HepG2 (cell line): Measurements from ENCODE around the gene FAM20C. TPM values are rescaled to one million over a fixed set of nuclear protein-coding genes. Genes with fewer than 3 reads are reported as not detected.

Experiments
- ETV5 ChIP-seq: IDR thresholded peaks from 2 replicates; pipeline ENCODE4 v1.6.1; 2018; ENCODE audit warnings: missing biosample characterization, missing genetic modification reagents, inconsistent platforms, borderline replicate concordance
- GZF1 ChIP-seq: sonication (generic); formaldehyde crosslinking; IDR thresholded peaks from 2 replicates; pipeline ENCODE4 v1.5.1; 2020; ENCODE audit warnings: mild to moderate bottlenecking, missing genetic modification reagents
- RARA ChIP-seq: IDR thresholded peaks from 2 replicates; pipeline ENCODE4 v1.6.1; 2016; ENCODE audit warnings: missing genetic modification reagents, missing compliant biosample characterization
- RNF2 ChIP-seq: fragments of 450-650 bp; conservative IDR thresholded peaks from 2 replicates; pipeline ENCODE4 v1.6.1; 2016; ENCODE audit warnings: low read depth
- ZBTB21 ChIP-seq: sonication (generic); formaldehyde crosslinking; IDR thresholded peaks from 2 replicates; pipeline ENCODE4 v1.4.0; 2020; ENCODE audit warnings: missing genetic modification reagents
- ZFX ChIP-seq: sonication (generic); formaldehyde crosslinking; IDR thresholded peaks from 2 replicates; pipeline ENCODE4 v1.4.0; 2020; ENCODE audit warnings: mild to moderate bottlenecking, low read depth, missing genetic modification reagents, moderate library complexity
- ZNF205 ChIP-seq: IDR thresholded peaks from 2 replicates; pipeline ENCODE4 v1.6.1; 2018; ENCODE audit warnings: missing biosample characterization, missing genetic modification reagents
- ZNF407 ChIP-seq: sonication (generic); formaldehyde crosslinking; IDR thresholded peaks from one replicate; pipeline ENCODE4 v1.5.1; 2020; ENCODE audit warnings: mild to moderate bottlenecking, missing genetic modification reagents; ENCODE audit errors: not compliant biosample characterization
- ZNF674 ChIP-seq: sonication (generic); formaldehyde crosslinking; IDR thresholded peaks from 2 replicates; pipeline ENCODE4 v1.5.0; 2020; ENCODE audit warnings: low read depth, mild to moderate bottlenecking, missing genetic modification reagents
- ZNF782 ChIP-seq: sonication (generic); formaldehyde crosslinking; IDR thresholded peaks from 2 replicates; pipeline ENCODE4 v1.4.0; 2020; ENCODE audit warnings: missing genetic modification reagents, mild to moderate bottlenecking, borderline replicate concordance
- polyA plus RNA-seq, 8 experiments: library from polyadenylated mRNA; depleted of rRNA in 3 of 8; stranded (reverse) in 7 of 8; unstranded in 1 of 8; fragments of >200 nt; fragmentation: Illumina TruSeq in 4 of 8; extraction: Trizol in 4 of 8; gene quantifications; 2 replicates each; pipeline versions ENCODE4 v1.2.1 to v1.2.3, GENCODE V29; 2011 to 2016; ENCODE audit warnings: low read depth in 4 of 8, missing spikeins in 1 of 8, mixed read lengths in 1 of 8; ENCODE audit not compliant: insufficient read depth in 1 of 8
- total RNA-seq, 5 experiments: library from RNA; depleted of rRNA; stranded (reverse); fragments of >200 nt; fragmentation: Illumina TruSeq; extraction: Trizol; gene quantifications; 2 replicates each; pipeline ENCODE4 v1.2.3, GENCODE V29; 2016; ENCODE audit warnings: low read depth in 1 of 5
- TF ChIP-seq, protein P1 (sequence below), 2 experiments: sonication (generic) in 1 of 2; formaldehyde crosslinking in 1 of 2; IDR thresholded peaks; 2 replicates each; pipeline versions ENCODE4 v1.6.1 to v1.9.0; 2014 to 2022; ENCODE audit warnings: antibody characterized with exemption in 1 of 2, borderline replicate concordance in 1 of 2, inconsistent platforms in 1 of 2, low read depth in 1 of 2, missing genetic modification reagents in 1 of 2
- TF ChIP-seq, protein P2 (sequence below): sonication (generic); formaldehyde crosslinking; IDR thresholded peaks from 2 replicates; pipeline ENCODE4 v1.8.1; 2023; ENCODE audit warnings: mild to moderate bottlenecking, inconsistent platforms, moderate library complexity, missing genetic modification reagents, borderline replicate concordance

Gene FAM20C
- total and polyA plus RNA-seq, 2 of the 13 experiments (the other 11 are each of a cell fraction or from before 2014, with no cell fraction given) = 11.9 to 19.9 TPM

DNA sequence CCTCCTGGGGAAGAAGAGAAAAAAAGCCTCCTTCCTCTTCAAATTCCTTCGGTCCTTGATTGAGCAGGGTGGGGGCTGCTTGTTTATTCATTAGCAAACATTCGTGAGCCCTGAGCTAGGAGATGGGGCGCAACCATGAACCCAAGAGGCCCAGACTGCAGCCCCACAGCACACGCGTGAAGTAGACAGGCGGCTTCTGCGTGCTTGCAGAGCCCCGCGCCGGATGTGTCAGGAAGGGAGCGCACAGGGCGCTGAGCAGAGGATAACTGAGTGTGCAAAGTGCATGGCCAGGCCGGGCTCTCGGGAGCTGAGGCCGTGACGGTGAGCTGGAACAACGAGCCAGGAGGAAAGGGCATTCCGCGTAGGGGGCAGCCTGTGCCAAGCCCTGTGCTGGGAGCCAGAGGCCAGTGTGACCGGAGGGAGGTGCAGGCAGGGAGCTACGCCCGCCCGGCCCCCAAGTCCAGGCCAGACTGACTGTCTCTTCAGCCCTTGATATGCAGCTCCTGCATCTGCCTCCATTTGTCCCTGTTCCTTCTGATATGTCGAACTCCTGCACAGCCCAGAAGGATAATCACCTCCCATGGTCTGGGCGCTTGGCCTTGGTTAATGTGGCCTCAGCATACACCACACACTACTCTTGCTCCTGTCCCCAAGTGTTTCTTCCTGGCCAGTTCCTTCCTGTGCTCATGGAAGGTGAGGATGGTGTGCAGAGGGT lies 102.2 kb downstream of the FAM20C start (continued):
- TF ChIP-seq ZNF407 = no peak
- no peak for TF ChIP-seq GZF1 (CRISPR knock-in tag)
- no peak for TF ChIP-seq RNF2
- TF ChIP-seq, protein P1, sequence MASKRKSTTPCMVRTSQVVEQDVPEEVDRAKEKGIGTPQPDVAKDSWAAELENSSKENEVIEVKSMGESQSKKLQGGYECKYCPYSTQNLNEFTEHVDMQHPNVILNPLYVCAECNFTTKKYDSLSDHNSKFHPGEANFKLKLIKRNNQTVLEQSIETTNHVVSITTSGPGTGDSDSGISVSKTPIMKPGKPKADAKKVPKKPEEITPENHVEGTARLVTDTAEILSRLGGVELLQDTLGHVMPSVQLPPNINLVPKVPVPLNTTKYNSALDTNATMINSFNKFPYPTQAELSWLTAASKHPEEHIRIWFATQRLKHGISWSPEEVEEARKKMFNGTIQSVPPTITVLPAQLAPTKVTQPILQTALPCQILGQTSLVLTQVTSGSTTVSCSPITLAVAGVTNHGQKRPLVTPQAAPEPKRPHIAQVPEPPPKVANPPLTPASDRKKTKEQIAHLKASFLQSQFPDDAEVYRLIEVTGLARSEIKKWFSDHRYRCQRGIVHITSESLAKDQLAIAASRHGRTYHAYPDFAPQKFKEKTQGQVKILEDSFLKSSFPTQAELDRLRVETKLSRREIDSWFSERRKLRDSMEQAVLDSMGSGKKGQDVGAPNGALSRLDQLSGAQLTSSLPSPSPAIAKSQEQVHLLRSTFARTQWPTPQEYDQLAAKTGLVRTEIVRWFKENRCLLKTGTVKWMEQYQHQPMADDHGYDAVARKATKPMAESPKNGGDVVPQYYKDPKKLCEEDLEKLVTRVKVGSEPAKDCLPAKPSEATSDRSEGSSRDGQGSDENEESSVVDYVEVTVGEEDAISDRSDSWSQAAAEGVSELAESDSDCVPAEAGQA (IDR thresholded peaks at IDR 0.05; ENCODE audit: low read depth) = no peak
- TF ChIP-seq, protein P1 (CRISPR knock-in tag; IDR thresholded peaks at IDR 0.05; ENCODE audit: borderline replicate concordance) = no peak
- TF ChIP-seq ETV5 (CRISPR knock-in tag) = peak; percentile 80; the same call in 1 of the 2 replicates
- TF ChIP-seq ZBTB21 = no peak
- TF ChIP-seq, protein P2, sequence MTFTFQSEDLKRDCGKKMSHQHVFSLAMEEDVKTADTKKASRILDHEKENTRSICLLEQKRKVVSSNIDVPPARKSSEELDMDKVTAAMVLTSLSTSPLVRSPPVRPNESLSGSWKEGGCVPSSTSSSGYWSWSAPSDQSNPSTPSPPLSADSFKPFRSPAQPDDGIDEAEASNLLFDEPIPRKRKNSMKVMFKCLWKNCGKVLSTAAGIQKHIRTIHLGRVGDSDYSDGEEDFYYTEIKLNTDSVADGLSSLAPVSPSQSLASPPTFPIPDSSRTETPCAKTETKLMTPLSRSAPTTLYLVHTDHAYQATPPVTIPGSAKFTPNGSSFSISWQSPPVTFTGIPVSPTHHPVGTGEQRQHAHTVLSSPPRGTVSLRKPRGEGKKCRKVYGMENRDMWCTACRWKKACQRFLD (CRISPR knock-in tag) = no peak
- peak; percentile 65 for TF ChIP-seq ZFX (CRISPR knock-in tag)
- no peak for TF ChIP-seq RARA (CRISPR knock-in tag)
- TF ChIP-seq ZNF674 (CRISPR knock-in tag) = no peak
- no peak for TF ChIP-seq ZNF782
- TF ChIP-seq ZNF205 (CRISPR knock-in tag) = no peak
